T47D (cell line): ENCODE results near the gene SCAND1.
"Not testable (repeated sequence)": the region's sequence is repeated elsewhere in the genome, so short reads cannot be mapped to it uniquely, and the experiment has no call there.

Experiments
- DNase-seq, 2 experiments: peaks; one replicate each; pipeline versions ENCODE4 v3.0.0 to v3.0.0-alpha.2; 2011 to 2012; ENCODE audit warnings: low read depth in 1 of 2, low spot score in 1 of 2
- JUND ChIP-seq: IDR thresholded peaks from 2 replicates; pipeline ENCODE4 v1.6.1; 2012; ENCODE audit warnings: low read depth
- in situ Hi-C: cut with HindIII; loops from 2 replicates; pipeline ENCODE4 v1.10.0; 2016; ENCODE audit warnings: low sequenced_read_pairs, low pct_unique_long_range_greater_than_20kb

SCAND1 gene

DNA sequence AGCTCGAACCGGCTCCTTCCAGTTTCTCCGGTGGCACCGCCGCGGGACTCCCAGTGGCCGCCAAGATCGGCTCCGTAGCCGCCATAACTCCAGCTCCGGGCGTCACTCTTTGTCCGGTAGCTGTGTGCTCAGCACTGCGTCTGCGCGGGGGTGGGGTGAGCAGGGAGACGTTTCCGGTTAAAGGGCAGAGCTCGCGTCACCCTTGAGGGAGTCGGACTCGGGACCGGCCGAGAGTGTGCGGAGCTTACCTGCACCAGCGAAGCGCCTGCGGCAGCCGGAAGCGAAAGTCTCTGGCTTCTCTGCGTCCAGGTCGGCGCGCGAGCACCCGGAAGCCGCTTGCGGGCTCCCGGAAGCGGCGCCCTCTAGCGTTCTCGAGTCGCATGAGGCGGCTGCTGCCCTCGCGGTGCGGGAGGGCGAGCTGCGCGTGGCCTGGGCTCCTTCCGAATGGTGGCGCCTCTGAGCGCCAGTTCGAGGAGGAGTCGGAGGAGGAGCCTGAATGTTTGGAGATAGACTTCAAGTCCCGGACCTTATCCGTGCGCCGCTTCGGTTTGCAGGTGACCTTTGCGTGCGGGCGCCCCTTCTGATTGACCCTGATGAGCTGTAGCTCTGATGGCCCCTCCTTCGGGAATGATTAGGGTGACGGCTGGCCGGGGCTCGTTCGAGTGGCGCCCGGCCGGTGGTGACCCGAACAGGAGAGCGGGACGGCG lies at the start of gene SCAND1:
Gene SCAND1 (minus strand): TSS at position 303 of the 707 bp plus-strand sequence. CDS start 218 bp downstream, at position 85.
- in situ Hi-C loops = no loop called here
- peak; percentile 94 to 100 for DNase-seq
- no peak; the same call in 1 of the 2 replicates for TF ChIP-seq JUND

DNA sequence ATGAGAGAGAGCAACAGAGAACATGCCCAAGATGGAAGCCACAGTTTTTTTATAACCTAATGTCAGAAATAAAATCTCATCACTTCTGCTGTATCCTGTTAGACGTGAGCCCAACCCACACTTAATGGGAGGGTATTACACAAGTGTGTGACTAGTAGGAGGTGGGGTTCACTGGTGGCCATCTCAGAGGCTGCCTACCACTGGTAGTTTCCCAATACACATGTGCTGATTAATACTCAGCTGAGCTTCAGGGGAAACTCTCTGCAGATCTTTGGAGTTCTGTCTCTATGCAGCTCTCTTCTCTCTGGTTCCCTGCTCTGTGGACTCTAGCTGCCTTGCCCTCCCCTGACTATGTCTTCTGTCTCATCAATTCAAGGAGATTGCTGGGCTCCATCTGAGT lies 49.7 kb upstream of the SCAND1 start:
- in situ Hi-C loops = no loop called here
- TF ChIP-seq JUND = no peak
- DNase-seq = no peak

DNA sequence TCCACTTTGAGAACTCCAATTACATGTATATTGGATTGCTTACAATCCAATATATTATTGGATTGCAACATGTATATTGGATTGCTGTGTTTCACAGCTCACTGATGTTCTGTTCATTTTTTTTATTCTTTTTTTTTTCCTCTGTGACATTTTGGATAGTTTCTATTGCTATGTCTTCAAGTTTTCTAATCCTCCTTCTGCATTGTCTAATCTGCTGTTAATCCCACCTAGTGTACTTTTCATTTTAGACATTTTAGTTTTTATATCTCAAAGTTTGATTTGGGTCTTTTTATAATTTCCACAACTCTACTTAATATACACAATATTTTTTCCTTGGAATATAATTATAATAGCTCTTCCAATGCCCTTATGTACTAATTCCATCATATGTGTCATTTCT lies 48.6 kb upstream of the SCAND1 start:
- DNase-seq = no peak
- TF ChIP-seq JUND = no peak
- in situ Hi-C loops = no loop called here

DNA sequence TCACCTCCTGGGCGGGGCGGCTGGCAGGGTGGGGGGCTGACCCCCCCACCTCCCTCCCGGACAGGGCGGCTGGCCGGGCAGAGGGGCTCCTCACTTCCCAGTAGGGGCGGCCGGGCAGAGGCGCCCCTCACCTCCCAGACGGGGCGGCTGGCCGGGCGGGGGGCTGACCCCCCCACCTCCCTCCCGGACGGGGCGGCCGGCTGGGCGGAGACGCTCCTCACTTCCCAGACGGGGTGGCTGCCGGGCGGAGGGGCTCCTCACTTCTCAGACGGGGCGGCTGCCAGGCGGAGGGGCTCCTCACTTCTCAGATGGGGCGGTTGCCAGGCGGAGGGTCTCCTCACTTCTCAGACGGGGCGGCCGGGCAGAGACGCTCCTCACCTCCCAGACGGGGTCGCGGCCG lies 47.0 kb upstream of the SCAND1 start:
- DNase-seq, in situ Hi-C loops: not testable (repeated sequence)

DNA sequence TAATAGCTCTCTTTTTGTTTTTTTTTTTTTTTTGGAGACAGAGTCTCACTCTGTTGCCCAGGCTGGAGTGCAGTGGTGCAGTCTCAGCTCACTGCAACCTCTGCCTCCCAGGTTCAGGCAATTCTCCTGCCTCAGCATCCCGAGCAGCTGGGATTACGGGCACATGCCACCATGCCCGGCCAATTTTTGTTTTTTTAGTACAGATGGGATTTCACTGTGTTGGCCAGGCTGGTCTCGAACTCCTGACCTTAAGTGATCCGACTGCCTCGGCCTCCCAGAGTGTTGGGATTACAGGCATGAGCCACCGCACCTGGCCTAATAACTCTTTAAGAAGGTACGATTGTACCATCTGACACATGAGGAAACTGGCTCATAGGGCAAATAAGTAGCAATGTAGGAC lies 42.2 kb upstream of the SCAND1 start:
- DNase-seq, in situ Hi-C loops: not testable (repeated sequence)

DNA sequence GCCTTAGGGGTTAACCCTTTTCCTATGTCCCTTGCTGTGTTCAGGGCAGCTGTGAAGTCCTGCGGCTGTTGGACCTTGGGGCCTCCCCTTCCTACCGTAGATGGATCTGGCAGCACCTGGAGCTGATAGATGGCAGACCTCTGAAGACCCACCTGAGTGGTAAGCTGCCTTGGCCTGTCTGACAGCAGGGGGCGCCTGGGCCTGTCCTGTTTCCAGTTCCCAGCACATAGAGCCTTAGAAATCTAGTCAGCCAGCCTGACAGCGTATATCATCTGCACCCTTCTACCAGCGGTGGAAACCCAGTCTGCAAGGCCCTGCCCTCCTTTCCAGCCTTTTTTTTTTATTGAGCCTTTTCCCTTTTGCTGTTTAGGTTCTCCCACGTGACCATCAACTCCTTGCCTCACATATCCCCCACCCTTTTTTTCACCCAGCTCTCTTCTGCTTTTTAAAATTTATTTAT lies 40.7 kb upstream of the SCAND1 start:
- in situ Hi-C loops = no loop called here
- peak; percentile 73 to 88 for DNase-seq

DNA sequence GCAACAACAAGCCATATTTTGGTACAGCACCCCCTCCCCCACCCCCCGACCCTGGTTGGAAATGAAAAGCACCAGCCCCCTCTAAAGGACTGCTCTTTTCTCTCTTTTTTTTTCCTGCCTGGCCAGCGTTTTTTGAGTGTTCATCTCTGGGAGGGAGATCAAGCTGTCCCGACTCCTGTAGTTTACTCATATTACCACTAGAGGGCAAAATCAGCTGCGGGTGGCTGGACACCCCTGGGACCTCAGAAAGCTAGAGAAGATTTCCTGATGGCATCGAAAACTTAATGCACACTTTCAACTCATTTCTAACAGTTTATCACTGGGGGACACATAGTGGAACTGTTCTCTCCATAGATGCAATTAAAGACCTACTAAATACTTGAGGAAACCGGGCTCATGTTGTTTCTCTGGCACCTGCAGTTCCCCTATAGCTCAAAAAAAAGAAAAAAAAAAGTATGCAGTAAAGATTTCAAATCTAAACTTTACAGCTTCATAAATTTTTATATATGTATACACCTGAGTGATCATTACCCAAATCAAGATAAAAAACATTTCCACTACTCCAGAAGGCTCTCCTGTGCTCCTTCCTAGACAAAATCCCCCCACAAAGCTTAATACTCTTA lies 38.5 kb upstream of the SCAND1 start:
- peak; percentile 79 to 81 for DNase-seq
- TF ChIP-seq JUND = no peak
- in situ Hi-C loops = no loop called here

More for the DNA sequence above, 40.7 kb upstream of the SCAND1 start:
- TF ChIP-seq JUND = no peak

DNA sequence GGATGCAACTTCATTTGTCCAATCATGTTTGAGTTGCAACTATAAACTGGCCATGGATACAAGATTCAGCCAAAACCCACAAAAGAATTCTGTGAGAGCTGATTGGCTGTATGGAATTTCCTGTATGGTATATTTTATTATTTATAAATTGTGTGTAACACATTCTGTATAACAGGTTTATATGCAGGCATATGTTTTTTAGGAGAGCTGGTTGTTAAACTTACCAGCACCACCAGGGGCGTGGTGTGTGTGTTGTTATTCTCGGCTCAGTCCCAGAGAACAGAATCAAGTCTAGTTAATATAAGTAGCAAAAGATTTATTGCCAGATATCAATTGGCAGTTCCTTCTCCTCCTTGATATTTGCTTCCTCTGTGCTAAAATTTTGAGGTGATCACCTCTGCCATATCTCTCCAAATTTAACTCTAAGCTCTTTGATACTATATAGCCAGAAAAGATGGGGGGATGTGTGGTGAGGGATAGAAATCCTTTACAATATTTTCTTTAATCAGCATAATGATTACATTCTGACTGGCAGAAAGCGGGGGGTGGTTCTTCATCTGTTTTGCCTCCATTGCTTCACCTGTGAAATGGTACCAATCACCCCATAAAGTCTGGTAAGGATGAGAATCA lies 37.0 kb upstream of the SCAND1 start:
- in situ Hi-C loops = no loop called here
- DNase-seq = peak; percentile 62 to 67
- no peak for TF ChIP-seq JUND

DNA sequence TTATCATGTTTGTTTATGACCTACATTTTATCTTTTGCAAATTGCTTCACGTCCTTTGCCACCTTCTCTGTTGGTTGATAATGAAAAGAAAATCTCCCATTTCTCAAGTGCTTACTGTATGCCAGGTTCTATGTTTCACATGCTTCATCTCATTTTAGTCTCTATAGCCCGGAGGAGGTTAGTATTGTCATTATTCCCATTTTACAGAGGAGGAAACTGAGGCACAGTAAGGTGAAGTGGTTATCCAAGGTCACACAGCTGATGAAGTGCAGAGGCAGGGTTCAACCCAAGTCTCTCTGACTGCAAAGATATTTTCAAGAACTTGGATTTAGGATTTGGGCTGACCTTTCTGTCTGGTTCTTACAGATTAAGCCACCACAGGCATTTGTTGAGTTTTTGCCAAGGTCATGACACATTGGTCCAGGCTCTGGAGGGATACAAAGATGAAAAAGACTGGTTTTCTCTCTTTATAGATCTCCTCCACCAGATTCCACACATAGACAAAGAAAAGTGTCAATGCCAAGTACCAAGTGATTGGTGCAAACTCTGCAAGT lies 34.7 kb upstream of the SCAND1 start:
- in situ Hi-C loops = no loop called here
- DNase-seq = no peak
- no peak for TF ChIP-seq JUND

DNA sequence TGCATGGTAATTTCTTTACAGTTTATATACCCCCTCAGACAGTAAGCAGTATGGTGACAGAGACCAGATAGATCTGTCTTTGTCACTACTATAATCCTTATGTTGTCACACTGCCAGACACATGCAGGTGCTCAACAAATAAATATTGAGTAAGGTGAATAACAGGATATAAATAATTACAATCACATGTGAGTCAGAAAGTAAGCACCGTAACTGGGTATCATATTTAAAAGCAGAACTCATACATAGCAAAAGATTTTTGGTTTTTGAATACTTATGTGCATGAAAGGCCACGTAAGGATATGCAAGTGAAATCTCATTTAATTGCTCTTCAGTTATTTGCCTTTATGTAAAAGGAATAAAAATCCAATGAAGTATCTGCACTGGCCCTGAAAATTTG lies 31.5 kb upstream of the SCAND1 start:
- in situ Hi-C loops = no loop called here
- no peak for DNase-seq
- no peak for TF ChIP-seq JUND

DNA sequence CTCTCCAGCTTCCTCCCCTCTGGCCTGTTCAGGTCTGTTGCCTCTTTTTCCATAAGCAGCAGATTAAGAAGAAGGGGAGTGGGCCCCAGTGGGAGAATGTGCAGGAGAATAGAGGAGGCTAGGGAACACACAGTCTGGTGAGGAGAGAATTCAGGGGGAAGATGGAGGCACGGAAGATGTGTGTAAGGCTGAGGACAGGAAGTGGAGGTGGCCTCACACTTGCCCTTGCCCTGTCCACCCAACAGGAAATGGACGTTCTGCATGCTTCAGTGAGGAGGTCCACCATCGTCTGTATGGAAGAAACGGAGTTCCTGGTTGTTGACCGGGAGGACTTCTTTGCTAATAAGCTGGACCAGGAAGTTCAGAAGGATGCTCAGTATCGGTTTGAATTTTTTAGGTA lies 30.1 kb upstream of the SCAND1 start:
- in situ Hi-C loops = no loop called here
- DNase-seq = no peak

DNA sequence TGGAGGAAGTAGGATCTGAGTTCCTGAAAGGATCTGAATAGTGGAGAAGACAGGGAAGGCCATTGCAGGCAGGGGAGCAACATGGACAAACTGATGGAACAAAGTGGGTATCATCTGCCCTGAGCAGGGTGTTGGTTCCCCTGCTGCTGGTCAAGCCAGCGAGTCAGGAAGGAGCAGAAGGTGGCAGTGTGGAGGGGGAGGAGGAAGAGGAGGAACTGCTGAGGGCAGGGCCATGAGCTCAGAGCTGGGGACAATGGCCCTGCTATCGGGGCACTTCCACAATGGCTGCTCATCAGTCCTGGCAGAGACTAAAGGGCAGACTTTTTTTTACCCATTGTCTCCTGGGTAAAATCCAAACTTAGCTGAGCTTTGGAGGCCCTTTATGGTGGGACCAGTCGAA lies 27.7 kb upstream of the SCAND1 start:
- no peak for DNase-seq
- in situ Hi-C loops = no loop called here

More for the DNA sequence above, 30.1 kb upstream of the SCAND1 start:
- TF ChIP-seq JUND = no peak

DNA sequence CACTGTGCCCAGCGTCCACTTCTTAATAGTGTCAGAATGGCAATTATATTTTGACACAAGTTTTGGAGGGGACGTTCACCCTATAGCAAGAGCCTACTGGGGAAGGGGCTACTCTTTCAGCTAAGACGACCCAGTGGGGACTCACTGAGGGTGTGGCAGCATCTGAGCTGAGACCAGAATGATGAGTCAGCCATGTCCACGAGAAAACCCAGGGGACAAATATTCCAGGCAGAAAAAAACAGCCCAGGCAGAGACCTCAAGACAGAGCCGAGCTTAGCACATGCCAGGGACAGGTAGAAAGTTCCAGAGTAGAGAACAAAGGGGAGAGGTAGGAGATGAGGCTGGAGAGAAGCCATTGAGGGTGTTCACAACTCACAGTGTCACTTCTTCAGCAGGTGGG lies 25.2 kb upstream of the SCAND1 start:
- in situ Hi-C loops = no loop called here
- no peak for DNase-seq

More for the DNA sequence above, 27.7 kb upstream of the SCAND1 start:
- TF ChIP-seq JUND = no peak

More for the DNA sequence above, 25.2 kb upstream of the SCAND1 start:
- TF ChIP-seq JUND = no peak
